Smooth muscle cell of trachea (primary cell): ENCODE results near the gene FAIM2. TPM values are rescaled to one million over a fixed set of nuclear protein-coding genes. Genes with fewer than 3 reads are reported as not detected.

Experiments used
- total RNA-seq: library from RNA; depleted of rRNA; stranded (reverse); fragments of >200 nt; gene quantifications from 2 replicates; pipeline ENCODE4 v1.2.1, GENCODE V29; 2014

The FAIM2 gene
- total RNA-seq: 2.6 and 8.4 TPM in 2 replicates

GRCh38 chr12:49903700-49904423 is at the start of gene FAIM2:
TSS of gene FAIM2 (minus strand) at chr12:49903900. CDS start at chr12:49903792, 108 bp downstream.

GRCh38 chr12:49950273-49951251 is 46.9 kb upstream of the FAIM2 start, which contains the start of gene AQP2:
TSS of gene AQP2 (plus strand) at chr12:49950737. CDS start at chr12:49950831, 94 bp downstream.

GRCh38 chr12:49842519-49843352 is 61.0 kb downstream of the FAIM2 start, which contains the start of gene BCDIN3D:
TSS of gene BCDIN3D (minus strand) at chr12:49843106. CDS start at chr12:49843087, 19 bp downstream.

GRCh38 chr12:49828133-49829091 is 75.3 kb downstream of the FAIM2 start, which contains the start of gene NCKAP5L:
TSS of gene NCKAP5L (minus strand) at chr12:49828413. CDS start at chr12:49804044, 24,369 bp downstream.

Other genes with a start within 250 kb of the FAIM2 start
- gene FMNL3, start 196.5 kb downstream of the FAIM2 start, total RNA-seq: 22.5 and 29.3 TPM in 2 replicates
- gene TMBIM6, start 162.3 kb downstream of the FAIM2 start, total RNA-seq: 453 and 812 TPM in 2 replicates
- gene NCKAP5L, start 75.5 kb downstream of the FAIM2 start, total RNA-seq: 18.6 and 22.3 TPM in 2 replicates
- 4.5 and 5.6 TPM in 2 replicates for gene BCDIN3D, start 60.8 kb downstream of the FAIM2 start, total RNA-seq
- gene AQP2, start 46.8 kb upstream of the FAIM2 start, total RNA-seq: not detected in 2 replicates
- not detected in 2 replicates for gene AQP5, start 58.0 kb upstream of the FAIM2 start, total RNA-seq
- not detected in 2 replicates for gene AQP6, start 69.0 kb upstream of the FAIM2 start, total RNA-seq
- 26.0 and 146 TPM in 2 replicates for gene RACGAP1, start 121.6 kb upstream of the FAIM2 start, total RNA-seq
- 1.5 and 4.6 TPM in 2 replicates for gene ASIC1, start 153.7 kb upstream of the FAIM2 start, total RNA-seq
- gene SMARCD1, start 181.4 kb upstream of the FAIM2 start, total RNA-seq: 36.9 and 40.6 TPM in 2 replicates
- under 0.01 TPM in 1 of 2 replicates, not detected in the other for gene GPD1, start 200.1 kb upstream of the FAIM2 start, total RNA-seq
- gene COX14, start 208.3 kb upstream of the FAIM2 start, total RNA-seq: 26.0 and 29.4 TPM in 2 replicates